ENCODE measurements around the gene MYOM1.

DNA sequence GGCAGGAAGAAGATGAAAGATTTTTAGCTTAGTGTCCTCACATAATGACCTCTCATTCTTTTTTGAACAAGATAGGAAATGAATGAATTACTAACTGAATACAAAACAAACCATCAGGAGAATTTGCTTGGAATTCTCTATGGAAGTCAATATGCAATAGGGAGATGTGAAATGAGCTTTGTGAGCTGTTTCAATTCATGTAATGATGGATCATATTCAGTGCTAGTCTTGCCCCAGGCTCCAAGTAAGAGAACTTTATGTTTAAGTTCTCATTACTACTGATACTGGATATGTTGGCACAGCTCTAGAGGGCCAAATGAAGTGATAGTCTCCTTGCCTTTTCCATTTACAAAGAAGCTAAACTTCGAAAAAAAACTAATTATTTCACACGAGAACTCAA, 29.2 kb downstream of the MYOM1 start:
- TF ChIP-seq, protein P1, sequence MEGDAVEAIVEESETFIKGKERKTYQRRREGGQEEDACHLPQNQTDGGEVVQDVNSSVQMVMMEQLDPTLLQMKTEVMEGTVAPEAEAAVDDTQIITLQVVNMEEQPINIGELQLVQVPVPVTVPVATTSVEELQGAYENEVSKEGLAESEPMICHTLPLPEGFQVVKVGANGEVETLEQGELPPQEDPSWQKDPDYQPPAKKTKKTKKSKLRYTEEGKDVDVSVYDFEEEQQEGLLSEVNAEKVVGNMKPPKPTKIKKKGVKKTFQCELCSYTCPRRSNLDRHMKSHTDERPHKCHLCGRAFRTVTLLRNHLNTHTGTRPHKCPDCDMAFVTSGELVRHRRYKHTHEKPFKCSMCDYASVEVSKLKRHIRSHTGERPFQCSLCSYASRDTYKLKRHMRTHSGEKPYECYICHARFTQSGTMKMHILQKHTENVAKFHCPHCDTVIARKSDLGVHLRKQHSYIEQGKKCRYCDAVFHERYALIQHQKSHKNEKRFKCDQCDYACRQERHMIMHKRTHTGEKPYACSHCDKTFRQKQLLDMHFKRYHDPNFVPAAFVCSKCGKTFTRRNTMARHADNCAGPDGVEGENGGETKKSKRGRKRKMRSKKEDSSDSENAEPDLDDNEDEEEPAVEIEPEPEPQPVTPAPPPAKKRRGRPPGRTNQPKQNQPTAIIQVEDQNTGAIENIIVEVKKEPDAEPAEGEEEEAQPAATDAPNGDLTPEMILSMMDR (IDR thresholded peaks at IDR 0.05; ENCODE audit: low read depth, low read length, poor library complexity, severe bottlenecking): no peak
- no peak for TF ChIP-seq EZH2phosphoT487 (IDR thresholded peaks at IDR 0.05; ENCODE audit: borderline replicate concordance, low read length)

Data from DOHH2 (cell line).